PC-9 (cell line): ENCODE results near the gene EGFR. TPM values are rescaled to one million over a fixed set of nuclear protein-coding genes. Genes with fewer than 3 reads are reported as not detected.
A peak's percentile ranks its signal among the peaks of the same experiment; 100 is the strongest.

Experiments used
- Bru-seq: library from RNA; stranded (reverse); fragments of 400-500 nt; gene quantifications from one replicate; lab custom pipeline; 2021; lab: Mats Ljungman, UMichigan
- BruChase-seq, 2 experiments: library from RNA; stranded (reverse); fragments of 400-500 nt; gene quantifications; one replicate each; lab custom pipeline; 2021; lab: Mats Ljungman, UMichigan
- BruUV-seq: library from RNA; stranded (reverse); fragments of 400-500 nt; replicated peaks from 2 replicates; lab custom pipeline; 2021; lab: Mats Ljungman, UMichigan
- CTCF ChIA-PET: fragments of 300-600 bp; sonication (Branson Sonifier 250); formaldehyde crosslinking; loops from one replicate; lab custom pipeline; 2022; ENCODE audit warnings: antibody characterized with exemption; lab: Charles Lee
- POLR2A ChIA-PET: fragments of 300-600 bp; sonication (Branson Sonifier 250); formaldehyde crosslinking; loops from one replicate; lab custom pipeline; 2022; ENCODE audit warnings: antibody characterized with exemption; ENCODE audit not compliant: unreplicated experiment; lab: Charles Lee
- DNase-seq, 2 experiments: peaks; one replicate each; pipeline versions ENCODE4 v3.0.0 to v3.0.0-alpha.2; 2015 to 2022; ENCODE audit warnings: mixed read lengths in 1 of 2
- H2AFZ ChIP-seq: fragments of 200-600 bp; sonication (generic); 2 replicates; pipeline ENCODE4 v1.8.1; 2017; ENCODE audit warnings: antibody characterized with exemption
- H3F3A ChIP-seq: fragments of 200-600 bp; sonication (generic); 2 replicates; pipeline ENCODE4 v1.8.1; 2017; ENCODE audit warnings: antibody characterized with exemption, mild to moderate bottlenecking, low read depth; ENCODE audit not compliant: insufficient read depth
- H3K27ac ChIP-seq: fragments of 200-600 bp; sonication (generic); 2 replicates; pipeline ENCODE4 v1.6.1; 2016; ENCODE audit warnings: mixed run types
- H3K27me3 ChIP-seq: fragments of 200-600 bp; sonication (generic); 2 replicates; pipeline ENCODE4 v1.6.1; 2016; ENCODE audit warnings: low read depth, mixed run types; ENCODE audit not compliant: insufficient read depth
- H3K36me3 ChIP-seq: fragments of 200-600 bp; sonication (generic); 2 replicates; pipeline ENCODE4 v1.6.1; 2016; ENCODE audit warnings: low read depth, mixed run types
- H3K4me1 ChIP-seq: fragments of 200-600 bp; sonication (generic); replicated peaks from 2 replicates; pipeline ENCODE4 v1.6.1; 2016; ENCODE audit warnings: mixed run types; ENCODE audit not compliant: insufficient read depth
- H3K4me2 ChIP-seq: fragments of 200-600 bp; sonication (generic); 2 replicates; pipeline ENCODE4 v1.6.1; 2017; ENCODE audit warnings: mixed run types
- H3K4me3 ChIP-seq: fragments of 200-600 bp; sonication (generic); 2 replicates; pipeline ENCODE4 v1.6.1; 2016; ENCODE audit warnings: mixed run types
- H3K79me2 ChIP-seq: fragments of 200-600 bp; sonication (generic); 2 replicates; pipeline ENCODE4 v1.6.1; 2017; ENCODE audit warnings: low read depth, mixed run types
- H3K9me2 ChIP-seq: fragments of 200-600 bp; sonication (generic); 2 replicates; pipeline ENCODE4 v1.8.1; 2017; ENCODE audit warnings: mild to moderate bottlenecking; ENCODE audit not compliant: insufficient read depth
- H3K9me3 ChIP-seq: fragments of 200-600 bp; sonication (generic); 2 replicates; pipeline ENCODE4 v1.8.1; 2016; ENCODE audit warnings: low read depth; ENCODE audit not compliant: insufficient read depth
- H4K20me1 ChIP-seq: fragments of 200-600 bp; sonication (generic); 2 replicates; pipeline ENCODE4 v1.8.1; 2017; ENCODE audit not compliant: insufficient read depth
- CTCF ChIP-seq: fragments of 200-600 bp; sonication (generic); conservative IDR thresholded peaks from 2 replicates; pipeline ENCODE4 v1.6.1; 2017; ENCODE audit warnings: mixed run types, antibody characterized with exemption, mild to moderate bottlenecking, moderate library complexity
- EZH2 ChIP-seq: fragments of 200-600 bp; sonication (generic); IDR thresholded peaks from 2 replicates; pipeline ENCODE4 v1.8.0; 2017; ENCODE audit warnings: antibody characterized with exemption, low read depth
- intact Hi-C: fragments of 100-400 bp; cut with micrococcal nuclease; formaldehyde crosslinking; loops from one replicate; pipeline ENCODE4 v1.10.0; 2022; ENCODE audit not compliant: unreplicated experiment
- long read RNA-seq: library from polyadenylated mRNA; stranded (forward); transcript quantifications from one replicate; pipeline ENCODE4 v2.0.0, GENCODE V29; 2022
- total RNA-seq: library from RNA; stranded (reverse); gene quantifications from 2 replicates; pipeline ENCODE4 v1.2.3, GENCODE V29; 2021

EGFR gene
- total RNA-seq (324 and 342 TPM in 2 replicates), Bru-seq, nascent RNA (percentile 99 among the genes with signal in this experiment), BruChase-seq, experiment 1, labeled RNA remaining after a 2-hour chase (percentile 99 among the genes with signal in this experiment), BruChase-seq, experiment 2, labeled RNA remaining after a 6-hour chase (percentile 97 among the genes with signal in this experiment)
- long read RNA-seq, full-length matches to known transcripts, result 18 of 126 reads
- long read RNA-seq, partial matches to known transcripts, result 41 of 126 reads
- long read RNA-seq, other reads (novel, unspliced or antisense), result 67 of 126 reads

- TF ChIP-seq EZH2 (no peak), CTCF (no peak)
- peaks cover 19% of the 10 kb centered on the region for H4K20me1 ChIP-seq
- H3K4me2 ChIP-seq, result peak within 1 kb of the TSS; percentile 85
- intact Hi-C loops, result loop anchor here (1.0 kb wide), 4 partner anchors 22 to 244 kb away; no protein-coding TSS in a partner anchor
- BruUV-seq, result no TSS peak
- no peaks in the 10 kb centered on the region for H3K27me3 ChIP-seq
- DNase-seq, result peak; percentile 80 to 96
- H2AFZ ChIP-seq, result peak within 1 kb of the TSS; percentile 70
- peaks cover 14% of the 10 kb centered on the region for H3K36me3 ChIP-seq
- ChIA-PET CTCF (interaction anchor here (0.7 to 1.0 kb wide), 3 partner anchors 30 to 141 kb away, joined by 5 to 6 read pairs (median 5); no protein-coding TSS in a partner anchor), POLR2A (interaction anchor here (0.6 to 1.4 kb wide), 19 partner anchors 10 to 565 kb away, joined by 3 to 11 read pairs (median 4); no protein-coding TSS in a partner anchor)
- peaks cover 59% of the 10 kb centered on the region for H3K79me2 ChIP-seq
- peaks cover 37% of the 10 kb centered on the region for H3K4me1 ChIP-seq
- H3K9me3 ChIP-seq, result no peaks in the 10 kb centered on the region; the same call in 1 of the 2 replicates
- peaks cover 5% of the 10 kb centered on the region; the same call in 1 of the 2 replicates for H3F3A ChIP-seq
- H3K27ac ChIP-seq, result peak within 1 kb of the TSS; percentile 68
- H3K9me2 ChIP-seq, result no peaks in the 10 kb centered on the region
- peak within 1 kb of the TSS; percentile 79 for H3K4me3 ChIP-seq
Measured at GRCh38 chr7:55018361-55019190, at the start of gene EGFR. TSS of gene EGFR (plus strand) at chr7:55019017. CDS start at chr7:55019278, 261 bp downstream.

- Histone ChIP-seq H3K4me2 (0 out of 2 replicates have a peak overlapping the region, but pooled peaks have one; percentile 1), H4K20me1 (no peaks in the 10 kb centered on the region), H3K4me3 (no peak overlapping the region), H3K9me3 (peaks cover 46% of the 10 kb centered on the region), H3K27me3 (no peaks in the 10 kb centered on the region), H3K9me2 (no peaks in the 10 kb centered on the region), H3K79me2 (no peaks in the 10 kb centered on the region), H3K36me3 (peaks cover 13% of the 10 kb centered on the region), H2AFZ (no peak overlapping the region), H3K27ac (peak overlapping the region; percentile 89), H3K4me1 (peaks cover 44% of the 10 kb centered on the region), H3F3A (peaks cover 32% of the 10 kb centered on the region)
- POLR2A ChIA-PET, result interaction anchor here (0.5 to 1.0 kb wide), 9 partner anchors 10 to 307 kb away, joined by 3 to 16 read pairs (median 5); partner anchors contain the start of gene EGFR
- TF ChIP-seq CTCF (no peak), EZH2 (no peak)
- CTCF ChIA-PET, result no interaction called here
- peak; percentile 38 to 70 for DNase-seq
- intact Hi-C loops, result loop anchor here (5.0 kb wide), 1 partner anchor 92 kb away; no protein-coding TSS in a partner anchor
- BruUV-seq, result no TSS peak
Measured at GRCh38 chr7:54969208-54969967, 49.4 kb upstream of the EGFR start.
